ENCODE measurements around the gene PLEKHD1.
"Not testable (repeated sequence)": the region's sequence is repeated elsewhere in the genome, so short reads cannot be mapped to it uniquely, and the experiment has no call there.

DNA sequence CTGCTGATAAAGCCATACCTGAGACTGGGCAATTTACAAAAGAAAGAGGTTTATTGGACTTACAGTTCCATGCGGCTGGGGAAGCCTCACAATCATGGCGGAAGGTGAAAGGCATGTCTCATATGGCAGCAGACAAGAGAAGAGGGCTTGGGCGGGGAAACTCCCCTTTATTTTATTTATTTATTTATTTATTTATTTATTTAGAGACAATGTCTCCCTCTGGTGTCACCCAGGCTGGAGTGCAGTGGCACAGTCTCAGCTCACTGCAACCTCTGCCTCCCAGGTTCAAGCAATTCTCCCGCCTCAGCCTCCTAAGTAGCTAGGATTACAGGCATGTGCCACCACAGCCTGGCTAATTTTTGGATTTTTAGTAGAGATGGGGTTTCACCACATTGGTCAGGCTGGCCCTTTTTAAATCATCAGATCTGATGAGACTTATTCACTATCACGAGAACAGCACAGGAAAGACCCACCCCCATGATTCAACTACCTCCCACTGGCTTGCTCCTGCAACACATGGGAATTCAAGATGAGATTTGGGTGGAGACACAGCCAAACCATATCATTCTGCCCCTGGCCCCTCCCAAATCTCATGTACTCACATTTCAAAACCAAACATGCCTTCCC is 7.6 kb upstream of the PLEKHD1 start:
- TF ChIP-seq, protein P1, sequence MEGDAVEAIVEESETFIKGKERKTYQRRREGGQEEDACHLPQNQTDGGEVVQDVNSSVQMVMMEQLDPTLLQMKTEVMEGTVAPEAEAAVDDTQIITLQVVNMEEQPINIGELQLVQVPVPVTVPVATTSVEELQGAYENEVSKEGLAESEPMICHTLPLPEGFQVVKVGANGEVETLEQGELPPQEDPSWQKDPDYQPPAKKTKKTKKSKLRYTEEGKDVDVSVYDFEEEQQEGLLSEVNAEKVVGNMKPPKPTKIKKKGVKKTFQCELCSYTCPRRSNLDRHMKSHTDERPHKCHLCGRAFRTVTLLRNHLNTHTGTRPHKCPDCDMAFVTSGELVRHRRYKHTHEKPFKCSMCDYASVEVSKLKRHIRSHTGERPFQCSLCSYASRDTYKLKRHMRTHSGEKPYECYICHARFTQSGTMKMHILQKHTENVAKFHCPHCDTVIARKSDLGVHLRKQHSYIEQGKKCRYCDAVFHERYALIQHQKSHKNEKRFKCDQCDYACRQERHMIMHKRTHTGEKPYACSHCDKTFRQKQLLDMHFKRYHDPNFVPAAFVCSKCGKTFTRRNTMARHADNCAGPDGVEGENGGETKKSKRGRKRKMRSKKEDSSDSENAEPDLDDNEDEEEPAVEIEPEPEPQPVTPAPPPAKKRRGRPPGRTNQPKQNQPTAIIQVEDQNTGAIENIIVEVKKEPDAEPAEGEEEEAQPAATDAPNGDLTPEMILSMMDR (IDR thresholded peaks at IDR 0.05): peak; percentile 12
- TF ChIP-seq EZH2, EZH2phosphoT487 (IDR thresholded peaks at IDR 0.05): not testable (repeated sequence)

All from neural progenitor cell (in vitro differentiated cells).